ENCODE results near the gene UNC5C.

The UNC5C gene

DNA sequence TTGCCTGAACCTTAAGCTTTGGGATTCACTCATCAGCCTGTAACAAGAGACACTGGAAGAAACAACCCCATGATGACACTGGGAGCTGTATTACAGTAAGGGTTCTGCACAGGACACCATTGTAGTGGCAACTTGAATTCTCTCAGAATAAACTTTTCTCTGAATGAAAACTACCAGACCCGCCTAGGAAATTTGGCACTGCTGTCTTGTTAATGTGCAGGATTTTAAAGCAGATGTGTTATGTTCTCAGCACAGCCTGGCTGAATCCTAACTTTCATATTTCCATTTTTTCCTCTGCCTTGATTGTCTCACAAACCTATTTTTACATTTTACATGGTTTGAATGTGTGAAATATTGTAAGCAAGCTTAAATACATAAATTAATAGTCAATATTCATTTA is 253.6 kb downstream of the UNC5C start:
- no peak for TF ChIP-seq CTCF (IDR thresholded peaks at IDR 0.05; ENCODE audit: insufficient read depth, low read depth, low read length, missing control alignments)
- H3K4me3 ChIP-seq (ENCODE audit: low read depth, low read length): no peak overlapping the region
- no peak for DNase-seq (ENCODE audit: low read depth)

DNA sequence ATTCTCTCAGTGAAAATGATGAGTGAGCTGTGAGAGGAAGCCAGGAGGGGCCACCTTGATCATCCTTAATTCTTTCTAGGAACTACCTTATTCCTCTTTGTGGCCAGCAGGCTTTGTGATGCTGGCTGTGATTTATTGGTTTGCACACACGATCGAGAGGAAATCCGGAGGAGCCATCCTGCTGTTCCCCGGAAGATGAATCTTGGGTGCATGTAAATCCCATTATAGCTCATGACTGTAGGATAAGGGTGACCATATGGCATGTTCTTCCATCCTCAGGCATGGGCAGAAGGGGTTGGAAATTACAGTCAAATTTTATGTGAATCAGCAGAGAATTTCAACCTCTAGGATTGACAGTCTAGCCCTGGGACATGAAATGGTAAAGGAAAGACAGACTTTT is 254.5 kb downstream of the UNC5C start:
- TF ChIP-seq CTCF (IDR thresholded peaks at IDR 0.05; ENCODE audit: insufficient read depth, low read depth, low read length, missing control alignments): no peak
- DNase-seq (ENCODE audit: low read depth): no peak

GRCh38 chr4:95293014-95293413 is 255.8 kb downstream of the UNC5C start:
- TF ChIP-seq CTCF (IDR thresholded peaks at IDR 0.05; ENCODE audit: insufficient read depth, low read depth, low read length, missing control alignments): no peak

More for the DNA sequence above, 254.5 kb downstream of the UNC5C start:
- no peak overlapping the region for H3K4me3 ChIP-seq (ENCODE audit: low read depth, low read length)

GRCh38 chr4:95290702-95291101 is 258.1 kb downstream of the UNC5C start:
- no peak overlapping the region for H3K4me3 ChIP-seq (ENCODE audit: low read depth, low read length)
- no peak for DNase-seq (ENCODE audit: low read depth)
- no peak for TF ChIP-seq CTCF (IDR thresholded peaks at IDR 0.05; ENCODE audit: insufficient read depth, low read depth, low read length, missing control alignments)

More at GRCh38 chr4:95293014-95293413, 255.8 kb downstream of the UNC5C start:
- no peak for DNase-seq (ENCODE audit: low read depth)
- no peak overlapping the region for H3K4me3 ChIP-seq (ENCODE audit: low read depth, low read length)

DNA sequence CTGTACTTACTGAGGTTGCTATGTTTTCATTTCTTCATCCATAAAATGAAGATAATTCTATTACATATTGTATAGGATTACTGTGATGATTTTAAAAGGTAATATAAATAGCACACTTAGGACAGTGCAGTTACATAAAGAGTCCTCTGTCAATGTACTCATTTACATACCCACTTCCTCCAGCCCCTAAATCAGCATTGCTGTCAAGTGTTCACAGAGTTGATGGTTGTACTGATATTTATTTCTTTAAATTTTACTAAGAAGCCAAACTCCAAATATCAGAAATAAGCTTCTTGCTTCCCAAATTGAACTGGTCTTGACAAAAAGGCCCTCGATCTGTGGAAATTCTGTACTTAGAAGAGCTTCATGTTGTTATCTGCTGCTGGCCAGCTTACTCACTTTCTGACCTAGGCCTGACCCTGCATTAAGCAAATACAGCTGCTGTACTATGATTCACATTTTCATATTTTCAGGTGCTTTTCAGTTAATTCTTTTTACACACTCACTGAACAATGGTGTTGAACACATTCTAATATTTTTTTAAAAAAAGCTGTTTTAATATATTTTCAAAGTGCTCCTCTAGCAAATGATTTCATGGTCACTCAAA is 259.6 kb downstream of the UNC5C start:
- TF ChIP-seq CTCF (IDR thresholded peaks at IDR 0.05; ENCODE audit: insufficient read depth, low read depth, low read length, missing control alignments): no peak
- no peak overlapping the region for H3K4me3 ChIP-seq (ENCODE audit: low read depth, low read length)
- DNase-seq (ENCODE audit: low read depth): peak; percentile 3

DNA sequence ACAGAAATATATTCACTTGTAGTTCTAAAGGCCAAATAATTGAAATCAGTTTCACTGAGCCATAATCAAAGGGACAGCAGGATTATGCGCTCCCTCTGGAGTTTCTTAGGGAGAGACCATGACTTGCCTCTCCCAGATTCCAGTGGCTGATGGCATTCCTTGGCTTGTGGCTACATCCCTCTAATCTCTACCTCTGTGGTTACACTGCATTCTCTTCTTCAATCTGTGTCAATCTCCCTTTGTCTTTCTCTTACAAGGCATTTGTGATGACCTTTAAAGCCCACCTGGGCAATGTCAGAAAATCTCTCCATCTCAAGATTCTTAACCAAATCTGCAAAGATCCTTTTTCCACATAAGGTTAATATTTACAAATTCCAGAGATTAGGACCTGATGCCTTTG is 260.2 kb downstream of the UNC5C start:
- TF ChIP-seq CTCF (IDR thresholded peaks at IDR 0.05; ENCODE audit: insufficient read depth, low read depth, low read length, missing control alignments): no peak
- H3K4me3 ChIP-seq (ENCODE audit: low read depth, low read length): no peak overlapping the region
- no peak for DNase-seq (ENCODE audit: low read depth)

- H3K4me3 ChIP-seq (ENCODE audit: low read depth, low read length): no peak overlapping the region
- no peak for TF ChIP-seq CTCF (IDR thresholded peaks at IDR 0.05; ENCODE audit: insufficient read depth, low read depth, low read length, missing control alignments)
- DNase-seq (ENCODE audit: low read depth): no peak
These were observed 263.0 kb downstream of the UNC5C start for GRCh38 chr4:95285797-95286196.

Data from GM12865 (cell line).